Peyer's patch (tissue), 4 donors: ENCODE results near the gene BAG3.

Experiments
- POLR2A ChIP-seq, 2 donors: fragments of 450-650 bp; IDR thresholded peaks; one replicate each; pipeline ENCODE4 v1.5.1; 2017; ENCODE audit warnings: antibody characterized with exemption in 2 of 2, mild to moderate bottlenecking in 2 of 2, moderate library complexity in 2 of 2
- TF ChIP-seq, protein P1 (sequence below), 6 experiments: fragments of 450-650 bp in 4 of 6; fragments of 200-600 bp in 2 of 6; sonication (generic) in 1 of 6; IDR thresholded peaks; one replicate each; pipeline ENCODE4 v1.5.1; 2017 to 2019; ENCODE audit warnings: antibody characterized with exemption in 6 of 6, mild to moderate bottlenecking in 3 of 6, moderate library complexity in 1 of 6

DNA sequence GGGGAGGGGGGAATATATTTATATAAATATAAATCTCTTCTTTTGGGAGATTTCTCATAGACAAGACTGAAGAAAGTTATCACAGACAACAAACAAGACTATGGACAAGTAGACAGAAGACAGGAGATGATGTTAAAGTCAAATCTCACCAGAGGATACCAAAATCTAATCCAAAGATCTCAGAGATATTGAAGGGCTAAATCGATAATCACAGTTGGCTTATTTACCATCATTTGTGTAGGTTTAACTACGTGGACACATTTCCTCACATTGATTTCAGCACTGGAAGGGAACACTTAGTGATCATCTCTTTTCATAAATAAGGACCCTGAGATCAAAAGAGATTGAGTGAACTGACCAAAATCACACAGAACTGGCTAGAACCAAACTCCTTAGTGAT is 72.0 kb downstream of the BAG3 start:
- TF ChIP-seq, protein P1, sequence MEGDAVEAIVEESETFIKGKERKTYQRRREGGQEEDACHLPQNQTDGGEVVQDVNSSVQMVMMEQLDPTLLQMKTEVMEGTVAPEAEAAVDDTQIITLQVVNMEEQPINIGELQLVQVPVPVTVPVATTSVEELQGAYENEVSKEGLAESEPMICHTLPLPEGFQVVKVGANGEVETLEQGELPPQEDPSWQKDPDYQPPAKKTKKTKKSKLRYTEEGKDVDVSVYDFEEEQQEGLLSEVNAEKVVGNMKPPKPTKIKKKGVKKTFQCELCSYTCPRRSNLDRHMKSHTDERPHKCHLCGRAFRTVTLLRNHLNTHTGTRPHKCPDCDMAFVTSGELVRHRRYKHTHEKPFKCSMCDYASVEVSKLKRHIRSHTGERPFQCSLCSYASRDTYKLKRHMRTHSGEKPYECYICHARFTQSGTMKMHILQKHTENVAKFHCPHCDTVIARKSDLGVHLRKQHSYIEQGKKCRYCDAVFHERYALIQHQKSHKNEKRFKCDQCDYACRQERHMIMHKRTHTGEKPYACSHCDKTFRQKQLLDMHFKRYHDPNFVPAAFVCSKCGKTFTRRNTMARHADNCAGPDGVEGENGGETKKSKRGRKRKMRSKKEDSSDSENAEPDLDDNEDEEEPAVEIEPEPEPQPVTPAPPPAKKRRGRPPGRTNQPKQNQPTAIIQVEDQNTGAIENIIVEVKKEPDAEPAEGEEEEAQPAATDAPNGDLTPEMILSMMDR (IDR thresholded peaks at IDR 0.05) = no peak
- no peak for TF ChIP-seq POLR2A (IDR thresholded peaks at IDR 0.05)
